ENCODE data around the gene KPNB1.

The KPNB1 gene

DNA sequence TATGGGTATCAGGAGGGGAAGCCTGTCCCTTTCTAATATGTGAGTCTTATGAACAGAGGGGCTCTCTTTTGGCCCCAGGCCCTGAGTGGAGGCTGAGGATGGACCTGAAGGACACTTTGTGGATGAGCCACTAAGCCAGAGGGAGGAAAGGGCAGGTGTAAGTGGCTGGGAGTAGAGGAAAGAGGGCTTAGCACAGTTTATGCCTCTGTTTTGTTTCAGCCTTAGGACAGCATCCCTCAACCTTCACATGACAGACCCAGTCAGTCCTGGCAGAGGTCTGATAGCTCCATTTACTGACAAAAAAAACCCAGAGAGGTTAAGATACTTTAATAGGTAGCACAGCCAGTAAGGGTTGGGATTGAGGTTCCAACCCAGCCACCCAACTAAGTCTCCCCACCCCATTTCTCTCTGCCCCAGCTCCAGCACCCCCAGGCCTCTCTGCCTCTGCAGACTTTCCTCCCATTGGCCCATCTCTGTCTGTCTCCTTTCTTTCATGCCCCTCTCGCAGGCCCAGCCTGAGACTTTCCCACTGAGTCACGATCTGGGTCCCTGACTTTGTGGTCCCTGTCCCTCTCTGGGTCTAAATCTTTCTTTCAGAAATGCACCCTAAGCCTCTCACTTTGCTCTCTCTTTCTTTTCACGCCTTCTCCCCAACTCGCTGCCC lies 78.6 kb downstream of the KPNB1 start:
- DNase-seq (ENCODE audit: low read depth) = no peak

DNA sequence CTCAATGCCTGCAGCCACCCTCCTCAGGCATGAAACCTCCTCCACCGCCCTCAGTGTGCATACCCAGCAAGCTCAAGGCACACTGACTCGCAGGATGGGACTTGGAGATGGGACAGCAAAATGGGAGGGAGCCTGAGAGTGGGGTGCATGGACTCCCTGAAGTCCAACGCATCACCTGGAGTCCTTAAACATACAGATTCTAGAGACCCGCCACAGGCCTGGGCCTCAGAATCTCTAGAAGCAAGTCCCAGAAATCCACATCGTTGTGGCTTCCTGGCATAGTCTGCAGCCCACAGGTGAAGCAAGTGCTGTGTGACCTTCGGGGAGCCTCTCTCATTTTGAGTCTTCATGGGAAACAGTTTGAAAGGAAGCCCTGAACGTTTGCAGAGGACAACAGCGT lies 79.8 kb downstream of the KPNB1 start:
- no peak for DNase-seq (ENCODE audit: low read depth)

DNA sequence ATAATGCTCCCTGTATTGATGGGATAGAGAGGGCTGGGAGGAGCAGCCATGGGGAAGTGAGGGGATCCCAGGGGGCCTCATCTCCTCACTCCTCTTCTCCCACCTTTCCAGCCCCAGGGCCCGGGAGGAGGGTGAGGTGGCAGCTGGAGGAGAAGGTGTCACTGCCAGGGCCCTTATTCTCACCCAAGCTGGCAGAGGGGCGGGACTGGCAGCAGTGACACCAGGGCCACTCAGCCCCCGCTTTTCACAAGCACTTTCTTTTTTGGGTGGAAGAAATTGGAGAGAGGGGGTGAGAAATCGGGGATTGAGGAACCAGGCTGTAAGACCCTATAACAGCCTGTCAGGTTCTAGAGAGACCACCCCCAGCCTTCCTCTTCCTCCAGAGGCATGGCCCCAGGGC lies 81.0 kb downstream of the KPNB1 start:
- DNase-seq (ENCODE audit: low read depth) = no peak

DNA sequence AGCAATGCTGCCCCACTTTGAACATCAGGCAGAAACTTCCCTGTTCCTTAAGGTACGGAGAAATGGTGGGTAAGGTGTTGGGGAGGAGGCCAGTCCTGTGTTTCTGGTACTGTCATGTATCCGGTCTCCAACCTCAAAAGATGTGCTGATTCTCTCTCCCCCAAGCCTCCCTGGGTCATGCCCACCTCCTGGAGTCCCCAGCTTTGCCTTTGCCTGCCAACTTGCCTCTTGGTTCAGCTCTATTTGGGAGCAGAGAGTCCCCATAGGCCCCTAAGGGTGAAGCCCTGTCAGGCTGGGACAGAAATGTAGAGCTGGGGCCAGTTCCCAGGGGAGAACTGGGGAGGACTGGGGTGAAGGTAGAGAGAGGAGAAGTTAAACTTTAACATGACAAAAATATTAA lies 81.7 kb downstream of the KPNB1 start:
- no peak for DNase-seq (ENCODE audit: low read depth)

DNA sequence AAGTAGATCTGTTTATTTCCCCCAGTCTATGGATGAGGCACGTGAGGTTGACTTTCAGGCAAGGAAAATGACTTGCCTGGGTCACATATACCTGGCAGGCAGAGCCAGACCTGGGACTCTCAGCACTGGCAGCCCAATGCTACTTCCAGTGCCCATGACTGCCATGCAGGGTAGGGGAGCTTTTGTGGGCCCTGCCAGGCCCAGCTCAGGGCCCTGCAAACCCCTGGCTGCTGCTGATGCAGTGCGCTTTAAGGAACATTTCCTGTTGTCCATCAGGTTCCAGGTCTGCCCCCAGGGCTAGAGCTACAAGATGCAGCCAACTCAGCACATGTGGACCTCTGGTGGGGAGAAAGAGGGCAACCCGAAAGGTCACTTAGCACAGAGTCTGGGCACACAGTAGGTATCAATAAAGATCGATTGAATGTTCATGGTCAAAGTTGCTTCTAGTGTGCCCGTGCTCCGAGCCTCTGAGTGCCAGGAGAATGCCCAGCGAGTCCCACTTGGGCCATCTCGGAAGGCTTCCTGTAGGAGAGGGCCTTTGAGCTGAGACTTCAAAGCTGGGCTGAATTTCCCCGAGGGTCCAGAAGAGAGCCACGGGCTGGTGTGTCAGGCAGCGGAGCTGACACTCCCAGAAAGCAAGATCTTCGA lies 82.8 kb downstream of the KPNB1 start:
- no peak for DNase-seq (ENCODE audit: low read depth)

DNA sequence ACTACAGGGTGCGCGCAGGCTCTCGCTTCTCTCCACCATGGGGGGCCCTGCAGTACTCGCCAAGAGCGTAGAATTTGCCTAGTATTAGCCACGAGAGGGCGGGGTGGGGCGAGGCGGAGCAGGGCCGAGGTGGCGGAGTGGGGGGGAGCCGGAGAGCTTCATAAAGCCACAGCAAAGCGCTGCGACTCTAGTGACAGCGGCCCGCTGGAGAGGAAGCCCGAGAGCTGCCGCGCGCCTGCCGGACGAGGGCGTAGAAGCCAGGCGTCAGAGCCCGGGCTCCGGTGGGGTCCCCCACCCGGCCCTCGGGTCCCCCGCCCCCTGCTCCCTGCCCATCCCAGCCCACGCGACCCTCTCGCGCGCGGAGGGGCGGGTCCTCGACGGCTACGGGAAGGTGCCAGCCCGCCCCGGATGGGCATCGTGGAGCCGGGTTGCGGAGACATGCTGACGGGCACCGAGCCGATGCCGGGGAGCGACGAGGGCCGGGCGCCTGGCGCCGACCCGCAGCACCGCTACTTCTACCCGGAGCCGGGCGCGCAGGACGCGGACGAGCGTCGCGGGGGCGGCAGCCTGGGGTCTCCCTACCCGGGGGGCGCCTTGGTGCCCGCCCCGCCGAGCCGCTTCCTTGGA lies 83.4 kb downstream of the KPNB1 start, which contains the start of gene TBX21:
Gene TBX21, plus strand, starts transcription at position 190 of the 627 bp plus-strand sequence. Its CDS starts 219 bp downstream, at position 409.
- DNase-seq (ENCODE audit: low read depth) = no peak

DNA sequence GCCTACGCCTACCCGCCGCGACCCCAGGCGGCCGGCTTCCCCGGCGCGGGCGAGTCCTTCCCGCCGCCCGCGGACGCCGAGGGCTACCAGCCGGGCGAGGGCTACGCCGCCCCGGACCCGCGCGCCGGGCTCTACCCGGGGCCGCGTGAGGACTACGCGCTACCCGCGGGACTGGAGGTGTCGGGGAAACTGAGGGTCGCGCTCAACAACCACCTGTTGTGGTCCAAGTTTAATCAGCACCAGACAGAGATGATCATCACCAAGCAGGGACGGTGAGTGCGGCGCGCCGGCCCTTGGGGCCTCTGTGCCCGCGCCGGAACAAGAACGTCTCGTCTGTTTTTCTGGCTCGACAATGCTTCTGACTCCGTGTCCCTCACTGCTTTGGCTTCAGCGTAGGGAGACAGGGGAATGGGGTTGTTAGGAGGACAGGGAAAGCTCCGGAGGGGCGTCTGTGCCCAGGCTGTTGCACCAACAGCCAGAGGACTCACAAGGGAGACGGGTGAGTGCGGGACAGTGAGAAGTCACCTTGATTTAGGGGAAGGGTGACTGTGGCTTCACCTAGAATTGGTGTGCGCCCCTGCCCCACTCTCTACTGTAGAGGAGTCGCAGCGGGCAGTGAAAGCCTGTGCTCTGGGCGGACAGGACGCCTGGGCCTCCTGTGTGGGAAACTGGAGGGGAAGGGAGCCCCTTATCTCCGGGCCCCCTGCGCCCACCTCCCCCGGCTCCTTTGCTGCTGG lies 84.1 kb downstream of the KPNB1 start:
- DNase-seq (ENCODE audit: low read depth) = no peak

DNA sequence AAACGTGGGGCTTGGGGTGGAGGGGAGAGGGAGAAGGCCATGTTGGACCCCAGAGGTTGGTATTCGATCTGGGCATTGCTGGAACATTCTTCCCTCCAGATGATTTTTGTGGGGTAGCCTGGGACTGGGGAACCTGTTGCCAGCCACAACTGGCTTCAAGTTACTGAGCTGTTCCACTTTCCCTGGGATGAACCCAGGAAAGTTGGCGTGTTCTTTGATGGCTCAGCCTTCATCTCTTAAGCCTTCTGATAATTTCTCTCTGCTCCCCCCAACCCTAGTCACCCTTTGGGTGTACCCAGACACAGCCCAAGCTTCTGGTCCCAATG lies 85.4 kb downstream of the KPNB1 start:
- no peak for DNase-seq (ENCODE audit: low read depth)

All from amniotic epithelial cell (primary cell).